Limb (tissue), 2 donors: ENCODE measurements around the gene DPM1.

Experiments
- DNase-seq, 2 donors: peaks; one replicate each; pipeline ENCODE4 v3.0.0-alpha.2; 2016; ENCODE audit errors: extremely low spot score in 2 of 2

DPM1 gene

GRCh38 chr20:50930976-50931305 lies 27.4 kb downstream of the DPM1 start:
- peak in 1 of 2 donors; percentile 59 for DNase-seq

DNA sequence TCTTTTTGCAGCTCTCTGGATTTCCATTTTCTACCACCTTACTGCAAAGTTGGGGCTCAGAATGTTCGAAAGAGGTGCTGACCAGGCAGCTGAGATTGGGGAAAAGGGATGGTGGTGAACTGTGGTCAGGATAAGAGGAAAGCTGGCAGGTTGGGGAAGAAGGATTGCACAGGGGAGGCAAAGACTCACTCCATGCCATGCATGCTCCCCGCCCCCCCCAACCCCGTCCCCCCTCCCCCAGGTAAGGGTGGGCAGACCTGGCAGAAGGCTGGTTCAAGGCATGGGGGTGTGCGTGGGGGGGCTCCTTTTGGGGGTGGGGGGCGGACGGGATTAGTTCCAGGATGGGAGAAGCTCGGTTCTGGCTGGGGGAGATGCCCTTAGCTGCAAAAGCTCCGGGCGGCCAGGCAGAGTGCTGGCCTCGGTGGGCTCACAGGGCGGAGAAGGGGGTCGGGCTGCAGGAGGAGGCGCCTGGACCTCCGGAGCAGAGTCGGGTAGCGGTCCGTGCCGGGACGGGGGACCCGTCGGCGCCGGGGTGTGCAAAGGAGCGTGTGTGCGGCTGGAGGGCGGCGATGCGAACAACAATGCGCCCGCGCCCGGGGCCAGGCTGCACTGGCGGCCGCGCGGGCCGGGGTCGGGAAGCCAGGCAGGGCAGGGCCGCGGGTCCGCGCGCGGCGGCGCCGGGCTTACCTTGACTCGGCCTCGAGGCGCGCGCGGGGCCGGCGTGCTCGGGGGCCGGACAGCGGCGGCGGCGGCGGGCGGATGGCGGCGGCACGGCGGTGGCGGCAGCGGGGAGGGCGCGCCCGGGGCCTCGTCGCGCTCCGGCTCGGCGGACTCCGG lies 28.0 kb downstream of the DPM1 start:
- peak in 1 of 2 donors; percentile 67 for DNase-seq

GRCh38 chr20:50929299-50930138 lies 28.8 kb downstream of the DPM1 start:
- DNase-seq: peak; percentile 93 to 94

DNA sequence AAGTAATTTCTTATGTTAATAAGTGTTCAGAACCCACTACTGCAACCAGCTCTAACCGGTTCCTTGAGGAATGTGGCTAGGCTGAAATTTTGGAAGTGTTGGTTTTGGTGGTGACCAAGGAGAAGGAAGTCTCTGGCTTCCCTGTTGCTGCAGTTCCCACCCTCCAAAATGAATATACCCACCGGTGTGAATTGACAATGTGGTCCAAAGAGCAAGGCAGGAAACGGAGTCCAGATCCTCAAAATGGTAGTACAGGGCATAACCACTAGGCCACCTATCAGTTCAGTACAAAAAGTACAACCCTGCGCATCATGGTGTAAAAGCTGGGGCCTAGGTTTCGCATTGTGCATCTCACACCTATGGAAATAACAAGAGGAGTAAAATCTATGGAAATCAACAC lies 29.9 kb downstream of the DPM1 start:
- no peak for DNase-seq

DNA sequence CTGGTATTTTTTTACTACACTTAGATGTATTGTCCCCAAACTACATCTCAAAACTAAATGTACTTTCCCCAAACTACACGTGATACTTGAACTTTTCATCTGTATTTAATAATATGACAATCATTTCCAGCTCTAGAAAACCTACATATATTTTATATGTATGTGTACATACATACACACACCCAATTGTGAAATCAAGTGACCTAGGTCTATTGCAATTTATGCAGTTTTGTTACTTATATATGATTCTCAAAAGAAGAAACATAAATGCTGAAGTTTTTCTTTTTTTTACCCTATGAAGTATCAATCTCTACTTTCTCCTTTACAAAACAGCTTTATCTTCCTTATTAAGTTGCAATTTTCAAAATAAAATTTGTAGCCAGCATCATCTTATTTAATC lies 31.8 kb downstream of the DPM1 start:
- no peak for DNase-seq

GRCh38 chr20:50924261-50924920 lies 33.9 kb downstream of the DPM1 start:
- no peak for DNase-seq

DNA sequence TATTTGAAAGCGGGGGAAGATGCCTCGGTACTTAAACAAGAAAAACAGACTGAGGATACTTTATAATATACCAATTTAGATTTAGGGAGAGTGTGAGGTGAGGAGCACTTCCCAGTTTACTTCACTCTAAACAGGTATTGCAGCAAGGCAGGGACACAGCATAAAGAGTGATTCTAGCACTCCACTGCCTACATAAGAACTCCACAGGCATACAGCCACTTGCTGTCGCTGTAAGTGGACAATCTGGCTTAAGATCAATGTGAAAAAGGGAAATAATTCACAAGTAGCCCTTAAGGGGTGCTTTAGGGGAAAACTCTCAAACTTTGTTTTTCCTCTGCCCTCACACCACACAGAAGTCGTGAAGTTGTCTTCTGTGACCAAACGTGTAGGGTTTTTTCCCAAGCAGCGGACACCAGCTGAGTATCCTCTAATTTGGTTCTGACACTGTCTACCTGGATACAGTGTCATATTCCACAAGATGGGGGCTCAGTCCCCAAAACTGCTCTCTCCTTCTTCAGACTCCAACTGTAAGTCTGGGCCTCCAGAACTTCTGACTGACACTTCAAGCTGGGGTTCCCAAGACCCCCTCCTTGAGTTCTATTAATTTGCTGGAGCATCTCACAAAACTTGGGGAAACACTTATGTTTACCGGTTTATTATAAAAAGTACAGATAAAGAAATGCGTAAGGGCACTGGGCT lies 36.4 kb downstream of the DPM1 start:
- DNase-seq: no peak

DNA sequence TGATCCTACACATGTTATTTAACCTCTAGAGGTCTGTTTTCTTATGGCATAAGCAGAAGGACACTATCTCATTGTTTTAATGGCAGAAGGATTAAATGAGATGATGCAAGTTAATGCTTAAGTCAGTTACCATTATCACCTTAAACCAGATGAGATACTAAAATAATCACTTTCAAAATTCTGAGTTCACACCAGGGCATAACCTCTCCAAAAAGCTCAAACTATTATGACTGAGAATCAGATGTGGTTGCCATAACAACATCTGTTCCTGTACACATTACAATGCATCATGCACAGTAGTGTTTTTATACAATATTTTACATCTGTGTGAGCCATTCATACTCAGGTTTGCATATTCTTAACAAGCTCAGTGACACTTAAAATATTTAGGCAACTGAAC lies 37.3 kb downstream of the DPM1 start:
- no peak for DNase-seq

GRCh38 chr20:50919567-50919966 lies 38.8 kb downstream of the DPM1 start:
- DNase-seq: no peak

DNA sequence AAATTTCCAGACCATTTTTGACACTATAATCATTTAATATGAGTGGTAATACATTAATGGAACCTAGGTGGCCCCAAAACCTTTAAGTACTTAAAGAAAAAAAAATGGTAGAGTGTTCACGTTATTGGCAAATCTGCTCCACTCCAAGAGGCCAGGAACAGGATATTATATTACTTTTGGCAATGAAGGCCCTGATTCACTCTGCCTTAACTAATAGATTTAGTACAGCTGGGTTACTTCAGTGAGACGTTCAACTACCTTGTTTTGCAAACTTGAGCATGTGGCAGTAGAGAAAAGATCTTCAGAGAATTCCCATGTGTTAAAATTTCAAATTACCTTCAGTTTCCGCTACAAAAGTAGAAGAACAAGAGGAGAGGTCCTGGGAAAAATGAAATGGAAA lies 39.9 kb downstream of the DPM1 start:
- DNase-seq: no peak

GRCh38 chr20:50916934-50917333 lies 41.4 kb downstream of the DPM1 start:
- DNase-seq: no peak

DNA sequence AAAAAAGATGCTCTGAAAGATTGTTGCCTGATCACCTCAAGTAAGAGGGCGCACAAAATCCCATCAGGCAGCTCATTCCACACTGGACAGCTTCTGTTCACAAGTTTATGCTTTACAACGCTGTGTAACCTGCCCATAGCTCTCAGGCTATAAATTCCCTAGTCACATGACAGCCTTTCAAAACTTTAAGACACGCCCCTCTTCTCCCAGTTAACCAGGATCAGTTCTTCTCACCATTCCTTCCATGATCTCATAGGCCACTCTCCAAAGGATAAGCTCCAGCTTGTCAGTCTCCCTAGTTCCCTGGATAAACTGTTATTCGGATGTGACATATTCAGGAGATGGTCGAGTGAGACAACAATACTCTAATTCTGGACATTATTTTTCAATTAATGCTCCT lies 42.1 kb downstream of the DPM1 start:
- no peak for DNase-seq

DNA sequence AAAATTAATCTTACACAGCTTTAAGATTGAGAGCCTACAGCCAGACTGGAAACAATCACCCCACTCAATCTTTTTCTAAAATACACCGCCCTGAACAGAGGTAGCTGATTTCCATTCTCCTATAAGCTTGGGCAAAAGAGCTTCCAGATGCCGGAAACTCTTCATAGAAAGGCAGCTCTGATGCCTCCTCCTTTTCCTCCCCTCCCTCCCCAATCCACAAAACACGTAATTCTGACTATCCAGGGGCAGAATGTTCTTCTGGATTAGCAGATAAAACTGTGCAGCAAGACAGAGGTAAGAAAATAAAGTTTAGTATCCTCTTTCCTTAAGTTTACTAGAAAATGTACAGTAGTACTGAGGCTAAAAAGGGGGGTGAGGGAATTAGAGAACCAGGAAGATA lies 42.9 kb downstream of the DPM1 start:
- DNase-seq: no peak

DNA sequence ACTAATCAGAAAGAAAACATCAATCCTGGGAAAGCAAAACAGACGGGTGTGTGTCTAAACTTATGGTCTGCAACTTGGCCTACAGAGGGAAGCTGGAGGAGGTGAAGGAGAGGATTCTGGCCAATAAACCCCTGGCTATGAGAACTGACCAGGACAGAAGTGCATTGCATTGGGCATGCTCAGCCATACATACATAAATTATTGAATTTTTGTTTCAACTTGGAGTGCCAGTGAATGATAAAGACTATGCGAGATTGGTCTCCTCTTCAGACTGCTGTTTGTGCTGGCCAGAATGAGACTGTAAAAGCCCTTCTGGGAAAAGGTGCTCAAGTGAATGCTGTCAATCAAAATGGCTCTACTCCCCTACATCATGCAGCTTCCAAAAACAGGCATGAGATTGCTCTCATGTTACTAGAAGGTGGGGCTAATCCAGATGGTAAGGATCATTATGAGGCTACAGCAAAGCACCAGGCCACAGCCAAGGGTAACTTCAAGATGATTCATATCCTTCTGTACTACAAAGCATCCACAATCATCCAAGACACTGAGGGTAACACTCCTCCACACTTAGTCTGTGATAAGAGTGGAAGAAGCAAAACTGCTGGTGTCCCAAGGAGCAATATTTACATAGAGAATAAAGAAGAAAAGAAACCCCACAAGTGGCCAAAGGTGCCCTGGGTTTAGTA lies 44.5 kb downstream of the DPM1 start:
- DNase-seq: no peak

DNA sequence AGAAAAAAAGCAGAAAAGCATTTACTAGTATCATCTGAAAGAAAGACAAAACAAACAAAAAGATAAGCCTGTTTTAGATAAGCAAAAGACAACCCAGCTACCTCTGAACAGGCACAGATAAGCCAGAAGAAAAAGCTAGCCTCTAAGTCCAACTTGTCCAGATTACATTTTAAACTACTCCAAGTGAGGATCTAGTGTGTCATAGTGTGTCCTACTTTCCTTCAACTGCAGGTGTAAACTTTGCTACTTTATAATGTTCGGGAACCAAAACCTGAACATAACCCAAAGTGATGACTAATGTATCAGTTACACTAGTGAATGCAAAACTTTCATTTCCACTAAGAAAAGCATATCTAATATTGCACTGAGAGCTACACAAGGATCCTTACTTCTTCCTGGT lies 46.6 kb downstream of the DPM1 start:
- DNase-seq: no peak

- no peak for DNase-seq
Observed at GRCh38 chr20:50911030-50911429, 47.3 kb downstream of the DPM1 start.

GRCh38 chr20:50909413-50909812 lies 48.9 kb downstream of the DPM1 start:
- no peak for DNase-seq

GRCh38 chr20:50904067-50904570 lies 54.2 kb downstream of the DPM1 start:
- no peak for DNase-seq

- no peak for DNase-seq
Observed at GRCh38 chr20:50903353-50904051, 54.8 kb downstream of the DPM1 start.

- DNase-seq: no peak
Observed at GRCh38 chr20:50901301-50901700, 57.0 kb downstream of the DPM1 start.
